Lower leg skin (tissue), 4 donors: ENCODE data around the gene APOBEC3B. TPM values are rescaled to one million over a fixed set of nuclear protein-coding genes. Genes with fewer than 3 reads are reported as not detected.
"Not testable (repeated sequence)": the region's sequence is repeated elsewhere in the genome, so short reads cannot be mapped to it uniquely, and the experiment has no call there.

Source experiments
- DNase-seq, 2 donors: peaks; one replicate each; pipeline ENCODE4 v3.0.0-alpha.2; 2019; ENCODE audit warnings: low spot score in 2 of 2
- H3K4me3 ChIP-seq: fragments of 200-600 bp; sonication (generic); 2 replicates; pipeline ENCODE4 v1.5.1; 2017; ENCODE audit warnings: mild to moderate bottlenecking, low read depth; ENCODE audit not compliant: poor library complexity, severe bottlenecking
- POLR2A ChIP-seq, 2 donors: fragments of 450-650 bp; IDR thresholded peaks; one replicate each; pipeline ENCODE4 v1.6.1; 2016 to 2017; ENCODE audit warnings: antibody characterized with exemption in 2 of 2, mild to moderate bottlenecking in 1 of 2, moderate library complexity in 1 of 2
- WGBS, 2 donors: methylation state at CpG; one replicate each; pipeline ENCODE4 v1.1.5; 2018; 5-methylcytosine and 5-hydroxymethylcytosine counted together
- intact Hi-C: fragments of 100-400 bp; cut with DNase I; formaldehyde crosslinking; loops from one replicate; pipeline ENCODE4 v1.15.0; 2023; ENCODE audit warnings: low total_unique reads
- total RNA-seq, 4 donors: library from RNA; depleted of rRNA; stranded (reverse); fragments of >200 nt; gene quantifications; one replicate each; pipeline ENCODE4 v1.1.0, GENCODE V29; 2016
- TF ChIP-seq, protein P1 (sequence below), 3 donors: fragments of 450-650 bp; IDR thresholded peaks; one replicate each; pipeline ENCODE4 v1.5.1; 2016; ENCODE audit warnings: antibody characterized with exemption in 3 of 3, mild to moderate bottlenecking in 3 of 3, moderate library complexity in 2 of 3

The APOBEC3B gene
- total RNA-seq, 4 donors from 2014 or later = 0.15 to 2.4 (median 0.21) TPM; not detected in 1

DNA sequence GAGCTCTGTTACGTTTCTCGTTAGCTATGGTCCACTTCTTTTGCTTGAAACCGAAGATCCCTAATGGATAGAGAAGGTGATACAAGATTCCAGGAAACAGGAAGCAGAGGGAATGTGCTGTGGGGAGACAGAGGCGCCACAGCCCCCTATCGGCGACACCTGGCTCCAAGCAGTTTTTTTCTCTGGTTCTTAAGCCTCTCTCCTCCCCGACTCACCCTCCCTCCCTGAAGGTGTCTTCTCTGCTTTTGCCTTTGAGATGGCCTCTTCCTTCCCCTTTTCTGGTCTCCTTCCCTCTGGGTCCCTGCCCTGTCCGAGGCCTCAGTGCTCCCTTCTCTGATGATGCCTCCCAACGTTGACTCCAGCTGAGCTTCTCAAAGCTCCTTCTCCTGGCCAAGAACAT is 38.9 kb upstream of the APOBEC3B start:
- TF ChIP-seq, protein P1, sequence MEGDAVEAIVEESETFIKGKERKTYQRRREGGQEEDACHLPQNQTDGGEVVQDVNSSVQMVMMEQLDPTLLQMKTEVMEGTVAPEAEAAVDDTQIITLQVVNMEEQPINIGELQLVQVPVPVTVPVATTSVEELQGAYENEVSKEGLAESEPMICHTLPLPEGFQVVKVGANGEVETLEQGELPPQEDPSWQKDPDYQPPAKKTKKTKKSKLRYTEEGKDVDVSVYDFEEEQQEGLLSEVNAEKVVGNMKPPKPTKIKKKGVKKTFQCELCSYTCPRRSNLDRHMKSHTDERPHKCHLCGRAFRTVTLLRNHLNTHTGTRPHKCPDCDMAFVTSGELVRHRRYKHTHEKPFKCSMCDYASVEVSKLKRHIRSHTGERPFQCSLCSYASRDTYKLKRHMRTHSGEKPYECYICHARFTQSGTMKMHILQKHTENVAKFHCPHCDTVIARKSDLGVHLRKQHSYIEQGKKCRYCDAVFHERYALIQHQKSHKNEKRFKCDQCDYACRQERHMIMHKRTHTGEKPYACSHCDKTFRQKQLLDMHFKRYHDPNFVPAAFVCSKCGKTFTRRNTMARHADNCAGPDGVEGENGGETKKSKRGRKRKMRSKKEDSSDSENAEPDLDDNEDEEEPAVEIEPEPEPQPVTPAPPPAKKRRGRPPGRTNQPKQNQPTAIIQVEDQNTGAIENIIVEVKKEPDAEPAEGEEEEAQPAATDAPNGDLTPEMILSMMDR (IDR thresholded peaks at IDR 0.05) = no peak
- TF ChIP-seq POLR2A (IDR thresholded peaks at IDR 0.05) = no peak
- intact Hi-C loops = no loop called here
- H3K4me3 ChIP-seq = no peak overlapping the region
- 62 to 69% methylated on average over 9 of the region's 9 CpGs for WGBS, 2 donors
- DNase-seq = no peak

DNA sequence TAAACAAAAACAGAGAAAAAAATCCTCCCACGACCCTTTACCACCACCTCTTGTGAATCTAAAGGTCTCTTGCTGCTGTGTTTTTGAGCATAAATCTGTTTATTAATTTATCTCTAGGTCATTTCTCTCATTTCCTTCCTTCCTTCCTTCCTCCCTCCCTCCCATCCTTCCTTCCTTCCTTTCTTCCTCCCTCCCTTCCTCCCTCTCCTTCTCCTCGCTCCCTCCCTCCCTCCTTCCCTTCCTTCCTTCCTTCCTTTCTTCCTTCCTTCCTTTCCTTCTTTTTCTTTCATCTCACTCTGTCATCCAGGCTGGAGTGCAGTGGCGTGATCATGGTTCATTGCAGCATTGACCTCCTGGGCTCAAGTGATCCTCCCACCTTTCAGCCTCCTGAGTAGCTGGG is 38.3 kb upstream of the APOBEC3B start:
- no peak for DNase-seq
- intact Hi-C loops = no loop called here
- H3K4me3 ChIP-seq = no peak overlapping the region
- WGBS, 2 donors = 64 to 78% methylated on average over 3 of the region's 3 CpGs
- TF ChIP-seq, protein P1 (IDR thresholded peaks at IDR 0.05) = no peak
- TF ChIP-seq POLR2A (IDR thresholded peaks at IDR 0.05) = no peak

DNA sequence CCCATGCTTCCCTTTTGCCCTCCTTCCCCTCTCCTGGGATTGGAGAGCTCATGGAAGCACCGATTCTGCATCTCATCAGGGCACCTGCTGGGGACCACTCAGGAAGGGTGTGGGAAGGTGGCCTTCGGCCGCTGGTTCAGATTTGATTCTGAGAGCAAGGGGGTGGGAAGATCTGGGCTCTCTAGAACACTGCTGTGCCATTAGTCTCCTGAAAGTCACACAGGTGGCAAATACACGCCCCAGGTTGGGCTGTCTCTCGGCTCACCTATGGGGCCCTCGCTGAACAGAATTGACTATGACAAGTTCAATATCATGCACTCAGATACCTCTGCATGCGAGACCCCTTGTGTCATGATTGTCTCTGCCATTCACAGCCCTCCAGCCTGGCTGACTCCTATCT is 37.5 kb upstream of the APOBEC3B start:
- DNase-seq = no peak
- TF ChIP-seq, protein P1 (IDR thresholded peaks at IDR 0.05) = no peak
- TF ChIP-seq POLR2A (IDR thresholded peaks at IDR 0.05) = no peak
- no peak overlapping the region for H3K4me3 ChIP-seq
- 93 to 96% methylated on average over 7 of the region's 7 CpGs for WGBS, 2 donors
- intact Hi-C loops = no loop called here

DNA sequence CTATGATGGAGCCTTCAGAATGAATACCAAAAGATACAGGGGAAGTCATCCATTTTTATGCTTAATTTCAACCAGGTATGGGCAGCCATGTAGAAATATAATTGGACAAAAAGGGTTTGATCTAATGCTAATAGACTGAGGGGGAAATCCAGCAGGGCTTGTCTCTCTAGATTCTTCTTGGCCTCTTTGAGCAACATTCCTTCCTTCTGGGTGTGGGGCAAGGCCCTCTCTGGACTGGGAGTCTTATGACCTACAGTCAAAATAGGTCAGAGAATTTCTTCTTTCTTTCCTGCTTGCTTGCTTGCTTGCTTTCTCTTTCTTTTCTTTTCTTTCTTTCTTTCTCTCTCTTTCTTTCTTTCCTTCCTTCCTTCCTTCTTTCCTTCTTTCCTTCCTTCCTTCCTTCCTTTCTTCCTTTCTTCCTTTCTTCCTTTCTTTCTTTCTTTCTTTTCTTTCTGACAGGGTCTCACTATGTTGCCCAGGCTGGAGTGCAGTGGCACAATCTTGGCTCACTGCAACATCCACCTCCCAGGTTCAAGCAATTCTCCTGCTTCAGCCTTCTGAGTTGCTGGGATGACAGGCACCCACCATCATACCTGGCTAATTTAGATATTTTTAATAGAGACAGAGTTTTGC is 36.3 kb upstream of the APOBEC3B start:
- intact Hi-C loops, H3K4me3 ChIP-seq, DNase-seq: not testable (repeated sequence)

DNA sequence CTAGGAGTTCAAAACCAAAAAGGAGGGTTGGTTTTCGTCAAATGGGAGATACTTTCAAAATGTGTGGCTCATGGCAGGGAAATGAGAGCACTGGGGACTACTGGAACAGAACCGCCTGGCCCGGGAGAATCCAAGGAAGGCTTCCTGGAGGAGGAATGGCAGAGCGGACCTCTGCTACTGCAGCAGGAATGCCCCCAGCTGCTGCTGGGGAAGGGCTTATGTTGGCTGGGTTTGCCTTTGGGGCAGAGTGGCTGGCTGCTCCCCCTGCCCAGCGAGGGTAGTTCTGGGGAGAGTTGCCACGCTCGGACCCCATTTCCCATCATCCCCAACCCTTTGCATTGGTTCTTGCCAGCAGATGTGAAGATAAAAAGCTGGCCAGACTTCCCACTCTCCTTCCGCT is 35.4 kb upstream of the APOBEC3B start:
- intact Hi-C loops = no loop called here
- WGBS, 2 donors = 85 to 91% methylated on average over 8 of the region's 8 CpGs
- no peak overlapping the region for H3K4me3 ChIP-seq
- DNase-seq = no peak
- TF ChIP-seq, protein P1 (IDR thresholded peaks at IDR 0.05) = no peak
- no peak for TF ChIP-seq POLR2A (IDR thresholded peaks at IDR 0.05)

DNA sequence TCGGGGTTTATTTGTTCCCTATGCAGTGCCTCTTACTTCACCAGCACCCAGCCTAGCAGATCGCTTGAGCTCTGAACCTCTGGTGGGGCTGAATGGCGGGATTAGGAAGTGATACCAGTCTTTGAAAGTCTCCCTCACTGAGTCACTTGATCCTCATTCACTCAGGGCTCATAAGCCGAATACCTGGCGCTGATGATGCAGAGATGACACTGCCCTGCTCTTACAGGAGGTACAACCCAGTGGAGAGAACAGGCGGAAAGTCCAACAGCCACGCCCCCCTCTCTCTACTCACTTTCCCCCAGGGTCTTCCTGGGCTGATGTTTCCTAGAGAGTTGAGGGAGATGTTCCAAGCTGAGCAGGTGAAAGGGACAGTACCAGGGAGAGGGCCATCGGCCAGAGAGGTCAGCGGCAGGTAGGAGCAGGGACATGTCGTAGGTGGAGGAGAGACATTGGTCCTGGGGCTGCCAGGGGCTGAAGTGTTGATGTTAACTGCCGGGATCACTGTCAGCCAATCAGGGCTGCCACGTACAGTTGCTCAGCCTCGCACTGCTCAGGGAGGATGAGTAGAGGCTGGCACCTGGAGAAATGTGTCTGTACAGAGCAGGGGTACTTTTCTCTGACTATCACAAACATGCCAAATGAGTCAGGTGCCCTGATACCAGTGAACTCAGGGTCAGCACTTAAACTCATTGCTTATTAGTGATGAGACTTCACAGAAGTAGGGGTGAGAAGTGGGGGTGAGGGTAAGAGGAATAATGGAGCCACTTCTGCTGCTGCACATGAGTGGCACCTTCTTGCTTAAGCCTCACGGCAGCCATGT is 34.6 kb upstream of the APOBEC3B start:
- no peak overlapping the region for H3K4me3 ChIP-seq
- TF ChIP-seq, protein P1 (IDR thresholded peaks at IDR 0.05) = no peak
- TF ChIP-seq POLR2A (IDR thresholded peaks at IDR 0.05) = no peak
- intact Hi-C loops = no loop called here
- 75 to 76% methylated on average over 14 of the region's 14 CpGs for WGBS, 2 donors
- no peak for DNase-seq
